ENCODE data around the gene UBE3A.

UBE3A gene

GRCh38 chr15:25339431-25339830, 99.4 kb downstream of the UBE3A start:
- TF ChIP-seq CTCF (IDR thresholded peaks at IDR 0.05; ENCODE audit: low read depth, low read length) = no peak
- no peak overlapping the region for H3K4me3 ChIP-seq (ENCODE audit: low read depth, low read length)

GRCh38 chr15:25335279-25335678, 103.5 kb downstream of the UBE3A start:
- TF ChIP-seq CTCF (IDR thresholded peaks at IDR 0.05; ENCODE audit: low read depth, low read length) = no peak
- no peak overlapping the region for H3K4me3 ChIP-seq (ENCODE audit: low read depth, low read length)

GRCh38 chr15:25333049-25333448, 105.8 kb downstream of the UBE3A start:
- TF ChIP-seq CTCF (IDR thresholded peaks at IDR 0.05; ENCODE audit: low read depth, low read length) = no peak

GRCh38 chr15:25332306-25332705, 106.5 kb downstream of the UBE3A start:
- no peak for TF ChIP-seq CTCF (IDR thresholded peaks at IDR 0.05; ENCODE audit: low read depth, low read length)
- H3K4me3 ChIP-seq (ENCODE audit: low read depth, low read length) = no peak overlapping the region

More at GRCh38 chr15:25333049-25333448, 105.8 kb downstream of the UBE3A start:
- H3K4me3 ChIP-seq (ENCODE audit: low read depth, low read length) = no peak overlapping the region

- no peak for TF ChIP-seq CTCF (IDR thresholded peaks at IDR 0.05; ENCODE audit: low read depth, low read length)
- H3K4me3 ChIP-seq (ENCODE audit: low read depth, low read length) = no peak overlapping the region
Measured at GRCh38 chr15:25331860-25332259, 107.0 kb downstream of the UBE3A start.

GRCh38 chr15:25331404-25331803, 107.4 kb downstream of the UBE3A start:
- no peak overlapping the region for H3K4me3 ChIP-seq (ENCODE audit: low read depth, low read length)
- TF ChIP-seq CTCF (IDR thresholded peaks at IDR 0.05; ENCODE audit: low read depth, low read length) = no peak

- TF ChIP-seq CTCF (IDR thresholded peaks at IDR 0.05; ENCODE audit: low read depth, low read length) = no peak
- H3K4me3 ChIP-seq (ENCODE audit: low read depth, low read length) = no peak overlapping the region
Measured at GRCh38 chr15:25329696-25330095, 109.1 kb downstream of the UBE3A start.

All from WI38 (cell line).